Trophoblast cell (in vitro differentiated cells and primary cell): ENCODE results near the gene OTOG.

Experiments used
- DNase-seq, 2 donors: peaks; one replicate each; pipeline ENCODE4 v3.0.0-alpha.2; 2016
- H2AFZ ChIP-seq: 2 replicates; pipeline ENCODE4 v1.6.1; 2013; ENCODE audit warnings: low read length, moderate library complexity, mild to moderate bottlenecking; ENCODE audit not compliant: insufficient read depth, poor library complexity
- H2AK5ac ChIP-seq: 2 replicates; pipeline ENCODE4 v1.6.1; 2013; ENCODE audit warnings: mild to moderate bottlenecking, low read length
- H2BK120ac ChIP-seq: 2 replicates; pipeline ENCODE4 v1.6.1; 2013; ENCODE audit warnings: low read length, mild to moderate bottlenecking, moderate library complexity; ENCODE audit not compliant: insufficient read depth, poor library complexity
- H2BK12ac ChIP-seq: 2 replicates; pipeline ENCODE4 v1.6.1; 2013; ENCODE audit warnings: mild to moderate bottlenecking, low read length, moderate library complexity
- H2BK5ac ChIP-seq: 2 replicates; pipeline ENCODE4 v1.6.1; 2013; ENCODE audit warnings: low read length, low read depth, moderate library complexity, mild to moderate bottlenecking; ENCODE audit not compliant: poor library complexity
- H3K14ac ChIP-seq: 2 replicates; pipeline ENCODE4 v1.6.1; 2013; ENCODE audit warnings: mild to moderate bottlenecking, low read length
- H3K18ac ChIP-seq: 2 replicates; pipeline ENCODE4 v1.6.1; 2013; ENCODE audit warnings: mild to moderate bottlenecking, low read length
- H3K23ac ChIP-seq: 2 replicates; pipeline ENCODE4 v1.6.1; 2013; ENCODE audit warnings: low read length
- H3K27ac ChIP-seq: 2 replicates; pipeline ENCODE4 v1.5.1; 2013; ENCODE audit warnings: low read depth, mild to moderate bottlenecking, inconsistent platforms, low read length, moderate library complexity
- H3K27me3 ChIP-seq: 2 replicates; pipeline ENCODE4 v1.6.1; 2013; ENCODE audit warnings: inconsistent platforms, mild to moderate bottlenecking, low read length, moderate library complexity; ENCODE audit not compliant: insufficient read depth
- H3K36me3 ChIP-seq, 2 experiments: 1 replicate in 1 of 2; 2 replicates in 1 of 2; pipeline ENCODE4 v1.6.1; 2013; ENCODE audit warnings: low read length in 2 of 2, mild to moderate bottlenecking in 2 of 2, moderate library complexity in 1 of 2; ENCODE audit not compliant: insufficient read depth in 2 of 2, control insufficient read depth in 1 of 2
- H3K4ac ChIP-seq: 2 replicates; pipeline ENCODE4 v1.6.1; 2013; ENCODE audit warnings: low read depth, mild to moderate bottlenecking, low read length, moderate library complexity
- H3K4me1 ChIP-seq, 2 experiments: 1 replicate in 1 of 2; 2 replicates in 1 of 2; pipeline ENCODE4 v1.6.1; 2013; ENCODE audit warnings: low read length in 2 of 2, mild to moderate bottlenecking in 2 of 2, moderate library complexity in 1 of 2; ENCODE audit not compliant: insufficient read depth in 2 of 2, control insufficient read depth in 1 of 2
- H3K4me2 ChIP-seq: 2 replicates; pipeline ENCODE4 v1.6.1; 2013; ENCODE audit warnings: inconsistent platforms, mild to moderate bottlenecking, low read length, moderate library complexity
- H3K4me3 ChIP-seq: 2 replicates; pipeline ENCODE4 v1.5.1; 2013; ENCODE audit warnings: mild to moderate bottlenecking, low read depth, low read length, inconsistent platforms
- H3K79me1 ChIP-seq: one replicate; pipeline ENCODE4 v1.6.1; 2013; ENCODE audit warnings: low read length
- H3K79me2 ChIP-seq: 2 replicates; pipeline ENCODE4 v1.6.1; 2013; ENCODE audit warnings: low read length, mild to moderate bottlenecking; ENCODE audit not compliant: control insufficient read depth, insufficient read depth, poor library complexity
- H3K9ac ChIP-seq: 2 replicates; pipeline ENCODE4 v1.6.1; 2013; ENCODE audit warnings: mild to moderate bottlenecking, low read length
- H3K9me3 ChIP-seq: 2 replicates; pipeline ENCODE4 v1.6.1; 2013; ENCODE audit warnings: low read depth, mild to moderate bottlenecking, control low read depth, inconsistent platforms, low read length; ENCODE audit not compliant: insufficient read depth
- H4K12ac ChIP-seq: 2 replicates; pipeline ENCODE4 v1.6.1; 2013; ENCODE audit warnings: low read depth, mild to moderate bottlenecking, low read length, moderate library complexity
- H4K8ac ChIP-seq: 2 replicates; pipeline ENCODE4 v1.6.1; 2013; ENCODE audit warnings: low read depth, mild to moderate bottlenecking, low read length, moderate library complexity
- H4K91ac ChIP-seq: one replicate; pipeline ENCODE4 v1.6.1; 2013; ENCODE audit warnings: low read depth, mild to moderate bottlenecking, low read length, moderate library complexity
- WGBS: extraction: QIAGEN DNeasy Blood & Tissue Kit; methylation state at CpG from one replicate; pipeline ENCODE4 v1.1.7; 2013; ENCODE audit warnings: missing lambda C conversion rate; ENCODE audit not compliant: insufficient read length, insufficient coverage; ENCODE audit errors: extremely low coverage; 5-methylcytosine and 5-hydroxymethylcytosine counted together

OTOG gene

GRCh38 chr11:17571431-17572358, 24.6 kb downstream of the OTOG start:
- no peaks in the 10 kb centered on the region for H3K4me1 ChIP-seq

GRCh38 chr11:17572359-17572690, 25.3 kb downstream of the OTOG start:
- H3K9me3 ChIP-seq, result peaks cover 3% of the 10 kb centered on the region
- no peak overlapping the region for H2BK12ac ChIP-seq
- no peaks in the 10 kb centered on the region for H3K27me3 ChIP-seq
- peaks cover 0 to 2% of the 10 kb centered on the region in 2 experiments for H3K4me1 ChIP-seq
- H3K36me3 ChIP-seq, result no peaks in the 10 kb centered on the region
- H3K79me2 ChIP-seq, result no peaks in the 10 kb centered on the region
- H2AK5ac ChIP-seq, result no peak overlapping the region
- H3K4me3 ChIP-seq, result no peak overlapping the region
- no peak overlapping the region for H2BK5ac ChIP-seq
- no peak overlapping the region for H3K23ac ChIP-seq
- H2BK120ac ChIP-seq, result no peak overlapping the region
- H3K4me2 ChIP-seq, result no peak overlapping the region
- DNase-seq, result no peak
- no peak overlapping the region for H3K18ac ChIP-seq
- H3K4ac ChIP-seq, result no peak overlapping the region
- no CpG with 5 or more reads among the region's 3 CpGs for WGBS
- no peak overlapping the region for H3K14ac ChIP-seq
- no peak overlapping the region for H3K9ac ChIP-seq
- no peak overlapping the region for H4K8ac ChIP-seq
- H4K91ac ChIP-seq, result no peak overlapping the region
- H2AFZ ChIP-seq, result no peak overlapping the region
- no peak overlapping the region for H4K12ac ChIP-seq
- no peak overlapping the region for H3K27ac ChIP-seq
- no peaks in the 10 kb centered on the region for H3K79me1 ChIP-seq

More at GRCh38 chr11:17571431-17572358, 24.6 kb downstream of the OTOG start:
- Histone ChIP-seq H3K36me3 (no peaks in the 10 kb centered on the region), H3K9me3 (peaks cover 3% of the 10 kb centered on the region), H3K27ac (no peak overlapping the region), H3K14ac (no peak overlapping the region), H2BK12ac (no peak overlapping the region), H3K18ac (no peak overlapping the region), H3K79me1 (no peaks in the 10 kb centered on the region), H2BK5ac (no peak overlapping the region), H3K79me2 (no peaks in the 10 kb centered on the region), H4K12ac (no peak overlapping the region), H3K4ac (no peak overlapping the region), H2AK5ac (no peak overlapping the region), H3K4me3 (no peak overlapping the region), H4K91ac (no peak overlapping the region), H2AFZ (no peak overlapping the region), H2BK120ac (no peak overlapping the region), H3K23ac (no peak overlapping the region), H4K8ac (no peak overlapping the region), H3K4me2 (no peak overlapping the region), H3K27me3 (no peaks in the 10 kb centered on the region), H3K9ac (no peak overlapping the region)
- no CpG with 5 or more reads among the region's 14 CpGs for WGBS
- no peak for DNase-seq

- Histone ChIP-seq H3K36me3 (no peaks in the 10 kb centered on the region), H3K4me2 (no peak overlapping the region), H2AK5ac (no peak overlapping the region), H3K9me3 (peaks cover 3% of the 10 kb centered on the region), H3K4ac (no peak overlapping the region), H2BK5ac (no peak overlapping the region), H3K23ac (no peak overlapping the region), H2BK120ac (no peak overlapping the region), H4K91ac (no peak overlapping the region), H4K8ac (no peak overlapping the region), H3K4me1 (peaks cover 0 to 2% of the 10 kb centered on the region in 2 experiments), H4K12ac (no peak overlapping the region), H2AFZ (no peak overlapping the region), H2BK12ac (no peak overlapping the region), H3K79me2 (no peaks in the 10 kb centered on the region), H3K27me3 (no peaks in the 10 kb centered on the region), H3K79me1 (no peaks in the 10 kb centered on the region), H3K18ac (no peak overlapping the region), H3K4me3 (no peak overlapping the region), H3K14ac (no peak overlapping the region), H3K9ac (no peak overlapping the region), H3K27ac (no peak overlapping the region)
- DNase-seq, result no peak
- no CpG with 5 or more reads among the region's 20 CpGs for WGBS
These were observed 25.9 kb downstream of the OTOG start for GRCh38 chr11:17572791-17573460.

GRCh38 chr11:17573526-17573925, 26.5 kb downstream of the OTOG start:
- no peak overlapping the region for H3K23ac ChIP-seq
- no peak overlapping the region for H3K4ac ChIP-seq
- H2BK5ac ChIP-seq, result no peak overlapping the region
- H3K27me3 ChIP-seq, result no peaks in the 10 kb centered on the region
- peaks cover 6% of the 10 kb centered on the region for H3K9me3 ChIP-seq
- no peak overlapping the region for H3K14ac ChIP-seq
- H3K36me3 ChIP-seq, result no peaks in the 10 kb centered on the region
- no peak overlapping the region for H4K91ac ChIP-seq
- no peak overlapping the region for H3K4me2 ChIP-seq
- H2BK12ac ChIP-seq, result no peak overlapping the region
- H3K4me3 ChIP-seq, result no peak overlapping the region
- WGBS, result no CpG with 5 or more reads among the region's 3 CpGs
- H3K9ac ChIP-seq, result no peak overlapping the region
- DNase-seq, result no peak
- no peak overlapping the region for H2BK120ac ChIP-seq
- no peaks in the 10 kb centered on the region for H3K79me1 ChIP-seq
- no peaks in the 10 kb centered on the region for H3K79me2 ChIP-seq
- no peak overlapping the region for H4K8ac ChIP-seq
- H3K27ac ChIP-seq, result no peak overlapping the region
- H3K4me1 ChIP-seq, result peaks cover 0 to 2% of the 10 kb centered on the region in 2 experiments
- H4K12ac ChIP-seq, result no peak overlapping the region
- H2AFZ ChIP-seq, result no peak overlapping the region
- H2AK5ac ChIP-seq, result no peak overlapping the region
- H3K18ac ChIP-seq, result no peak overlapping the region
